GM12878 (cell line): ENCODE data around the gene GNAZ. TPM values are rescaled to one million over a fixed set of nuclear protein-coding genes. Genes with fewer than 3 reads are reported as not detected.

Experiments used
- ATAC-seq: fragments of 200-7000 bp; cut with Tn5 transposase; 3 replicates; pipeline ENCODE4 v1.9.1; 2020; ENCODE audit warnings: mild to moderate bottlenecking, moderate library complexity
- BruUV-seq: library from RNA; stranded (reverse); fragments of 400-500 nt; replicated peaks from 2 replicates; lab custom pipeline; 2021; lab: Mats Ljungman, UMichigan
- CTCF ChIA-PET: fragments of 300-600 bp; sonication (Branson Sonifier 250); formaldehyde crosslinking; extraction: SDS; loops from one replicate; lab custom pipeline; 2021; ENCODE audit warnings: inconsistent platforms; lab: Yijun Ruan, JAX
- POLR2A ChIA-PET: fragments of 350-600 bp; formaldehyde crosslinking; extraction: SDS; loops from one replicate; lab custom pipeline; 2021; ENCODE audit warnings: inconsistent platforms; lab: Charles Lee
- RAD21 ChIA-PET: fragments of 300-600 bp; sonication (Branson Sonifier 250); formaldehyde crosslinking; loops from one replicate; lab custom pipeline; 2023; ENCODE audit warnings: antibody characterized with exemption; ENCODE audit not compliant: unreplicated experiment; lab: Charles Lee
- SMC1A ChIA-PET: fragments of 300-600 bp; sonication (Branson Sonifier 250); formaldehyde crosslinking; loops from one replicate; lab custom pipeline; 2023; ENCODE audit not compliant: unreplicated experiment, uncharacterized antibody; lab: Charles Lee
- DNase-seq: peaks from one replicate; pipeline ENCODE4 v3.0.0-alpha.2; 2011; ENCODE audit warnings: low read depth, low spot score
- FAIRE-seq: peaks from 3 replicates; lab custom pipeline; 2011; peaks lifted over from hg19 to GRCh38; lab: Jason Lieb, UNC
- H2AFZ ChIP-seq: 2 replicates; pipeline ENCODE4 v1.6.0; 2011; ENCODE audit warnings: low read depth, low read length, control low read depth; ENCODE audit not compliant: control insufficient read depth
- H3K27ac ChIP-seq: 2 replicates; pipeline ENCODE4 v1.5.1; 2011; ENCODE audit warnings: control low read depth; ENCODE audit not compliant: control insufficient read depth, insufficient read depth
- H3K27me3 ChIP-seq, 2 experiments: replicated peaks in 1 of 2; 2 replicates each; pipeline versions ENCODE4 v1.6.0 to v1.6.1; 2011; ENCODE audit warnings: low read length in 1 of 2; ENCODE audit not compliant: control insufficient read depth in 2 of 2, insufficient read depth in 2 of 2
- H3K36me3 ChIP-seq, 2 experiments: 2 replicates each; pipeline ENCODE4 v1.5.1; 2011; ENCODE audit warnings: low read length in 1 of 2; ENCODE audit not compliant: control insufficient read depth in 2 of 2, insufficient read depth in 2 of 2
- H3K4me1 ChIP-seq: 2 replicates; pipeline ENCODE4 v1.6.1; 2011; ENCODE audit warnings: mild to moderate bottlenecking, low read length, moderate library complexity, mixed read lengths; ENCODE audit not compliant: control insufficient read depth, insufficient read depth
- H3K4me2 ChIP-seq: 2 replicates; pipeline ENCODE4 v1.6.0; 2011; ENCODE audit warnings: control low read depth; ENCODE audit not compliant: control insufficient read depth, insufficient read depth
- H3K4me3 ChIP-seq: fragments of 200-600 bp; sonication (generic); 2 replicates; pipeline ENCODE4 v1.5.1; 2016
- H3K79me2 ChIP-seq: 2 replicates; pipeline ENCODE4 v1.6.0; 2011; ENCODE audit warnings: low read length; ENCODE audit not compliant: control insufficient read depth, insufficient read depth
- H3K9ac ChIP-seq: 2 replicates; pipeline ENCODE4 v1.8.0; 2011; ENCODE audit warnings: low read length, control low read depth, mixed read lengths; ENCODE audit not compliant: control insufficient read depth, insufficient read depth
- H3K9me3 ChIP-seq: replicated peaks from 3 replicates; pipeline ENCODE4 v1.5.1; 2011; ENCODE audit warnings: mild to moderate bottlenecking, low read length; ENCODE audit not compliant: control insufficient read depth, insufficient read depth
- H4K20me1 ChIP-seq: 2 replicates; pipeline ENCODE4 v1.6.0; 2011; ENCODE audit not compliant: control insufficient read depth, insufficient read depth
- BCL3 ChIP-seq: IDR thresholded peaks from 2 replicates; pipeline ENCODE4 v1.6.1; 2011; ENCODE audit warnings: borderline replicate concordance, low read depth, mild to moderate bottlenecking, moderate library complexity, low read length; ENCODE audit not compliant: insufficient read depth, poor library complexity, severe bottlenecking
- BMI1 ChIP-seq: fragments of 450-650 bp; IDR thresholded peaks from 2 replicates; pipeline ENCODE4 v1.6.1; 2016; ENCODE audit warnings: mild to moderate bottlenecking, moderate library complexity, borderline replicate concordance
- CHD2 ChIP-seq: IDR thresholded peaks from 2 replicates; pipeline ENCODE4 v1.6.1; 2011; ENCODE audit warnings: low read depth, low read length, improper control_type of control experiment, borderline replicate concordance
- HDAC6 ChIP-seq: fragments of 200-600 bp; sonication (generic); IDR thresholded peaks from one replicate; pipeline ENCODE4 v1.8.0; 2017; ENCODE audit warnings: antibody characterized with exemption; ENCODE audit not compliant: unreplicated experiment
- HDGF ChIP-seq: fragments of 450-650 bp; IDR thresholded peaks from 2 replicates; pipeline ENCODE4 v1.6.1; 2016; ENCODE audit warnings: antibody characterized with exemption
- IKZF1 ChIP-seq: fragments of 450-650 bp; conservative IDR thresholded peaks from 2 replicates; pipeline ENCODE4 v1.6.1; 2017; ENCODE audit warnings: antibody characterized with exemption, mild to moderate bottlenecking
- JUNB ChIP-seq: IDR thresholded peaks from 2 replicates; pipeline ENCODE4 v1.6.1; 2016; ENCODE audit warnings: antibody characterized with exemption, mild to moderate bottlenecking
- MEF2B ChIP-seq: fragments of 450-650 bp; IDR thresholded peaks from 2 replicates; pipeline ENCODE4 v1.6.1; 2018; ENCODE audit warnings: mild to moderate bottlenecking, moderate library complexity; ENCODE audit not compliant: partially characterized antibody, poor library complexity, severe bottlenecking
- RB1 ChIP-seq: fragments of 450-650 bp; formaldehyde crosslinking; IDR thresholded peaks from 2 replicates; pipeline ENCODE4 v1.6.1; 2017; ENCODE audit warnings: mild to moderate bottlenecking, borderline replicate concordance
- REST ChIP-seq: IDR thresholded peaks from 2 replicates; pipeline ENCODE4 v1.6.1; 2012; ENCODE audit warnings: mild to moderate bottlenecking, low read depth, low read length
- SUPT20H ChIP-seq: IDR thresholded peaks from 2 replicates; pipeline ENCODE4 v1.6.1; 2011; ENCODE audit warnings: low read depth, mild to moderate bottlenecking, low read length, moderate library complexity, borderline replicate concordance; ENCODE audit not compliant: control insufficient read depth
- USF1 ChIP-seq: IDR thresholded peaks from 2 replicates; pipeline ENCODE4 v1.6.1; 2011; ENCODE audit warnings: borderline replicate concordance, low read depth, mild to moderate bottlenecking, moderate library complexity, mixed read lengths, low read length; ENCODE audit not compliant: insufficient read depth; ENCODE audit errors: extremely low read length
- WRNIP1 ChIP-seq: IDR thresholded peaks from 2 replicates; pipeline ENCODE4 v1.6.1; 2011; ENCODE audit warnings: low read depth, low read length, improper control_type of control experiment, borderline replicate concordance
- ZBTB4 ChIP-seq: fragments of 450-650 bp; formaldehyde crosslinking; IDR thresholded peaks from 2 replicates; pipeline ENCODE4 v1.4.0; 2022; ENCODE audit warnings: mild to moderate bottlenecking, moderate library complexity
- WGBS: methylation state at CpG from one replicate; pipeline ENCODE4 v1.1.6; 2016; ENCODE audit warnings: low lambda C conversion rate; ENCODE audit not compliant: insufficient replicate concordance, insufficient coverage; ENCODE audit errors: missing lambda C conversion rate; 5-methylcytosine and 5-hydroxymethylcytosine counted together
- in situ Hi-C: fragments of 300-500 bp; cut with MboI; formaldehyde crosslinking; loops from 9 replicates; pipeline ENCODE4 v1.14.3; 2018; ENCODE audit warnings: mixed read lengths
- intact Hi-C: fragments of 100-400 bp; cut with micrococcal nuclease; formaldehyde crosslinking; loops from one replicate; pipeline ENCODE4 v1.14.2; 2022; ENCODE audit not compliant: unreplicated experiment
- polyA plus RNA-seq, 11 experiments: library from polyadenylated mRNA; depleted of rRNA in 4 of 11; unstranded in 6 of 11; stranded (reverse) in 5 of 11; fragments of >200 nt; fragmentation: Nextera tagmentation in 4 of 11; fragmentation: Illumina TruSeq in 1 of 11; extraction: Ambion mirVana in 4 of 11; extraction: Trizol in 1 of 11; gene quantifications; 1 replicate in 1 of 11; 2 replicates in 10 of 11; pipeline versions ENCODE4 v1.2.1 to v1.2.3, GENCODE V29; 2011 to 2016; ENCODE audit warnings: inconsistent platforms in 2 of 11, missing spikeins in 2 of 11, low read depth in 1 of 11
- total RNA-seq, 4 experiments: library from RNA; depleted of rRNA in 3 of 4; stranded (reverse); fragments of >200 nt in 3 of 4; fragmentation: Illumina TruSeq in 1 of 4; extraction: Trizol in 1 of 4; gene quantifications; 2 replicates each; pipeline versions ENCODE4 v1.2.1 to v1.2.3, GENCODE V29; 2013 to 2021
- TF ChIP-seq, protein P1 (sequence below): IDR thresholded peaks from 2 replicates; pipeline ENCODE4 v1.6.1; 2012; ENCODE audit warnings: low read depth, low read length, improper control_type of control experiment

GNAZ gene
- total and polyA plus RNA-seq, 10 of the 15 experiments (the other 5 are each of a cell fraction or from before 2014, with no cell fraction given): 0.09 to 1.0 (median 0.44) TPM; not detected in 1

DNA sequence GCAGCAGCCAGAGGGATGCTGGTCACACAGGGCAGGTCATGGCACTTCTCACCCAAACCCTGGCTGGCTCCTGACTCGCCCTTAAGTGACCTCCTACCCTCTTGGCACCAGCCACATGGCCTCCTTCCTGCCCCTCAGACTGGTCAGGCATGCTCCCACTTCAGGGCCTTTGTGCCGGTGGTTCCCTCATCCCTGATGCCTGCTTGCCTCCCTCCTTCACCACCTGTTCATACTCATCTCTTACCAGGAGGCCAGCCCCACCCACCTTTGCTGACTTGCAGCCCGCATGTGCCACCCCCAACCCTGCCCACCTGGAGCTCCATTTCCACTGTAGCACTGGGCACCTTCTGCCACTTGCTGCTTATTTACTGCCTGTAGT, 20.1 kb downstream of the GNAZ start:
- no peak for ATAC-seq
- no peak overlapping the region for H3K4me3 ChIP-seq
- no peak overlapping the region for H2AFZ ChIP-seq
- RAD21 ChIA-PET: no interaction called here
- no peaks in the 10 kb centered on the region for H3K4me1 ChIP-seq
- POLR2A ChIA-PET: no interaction called here
- no peak overlapping the region for H3K27ac ChIP-seq
- BruUV-seq: no TSS peak
- intact Hi-C loops (no loop called here), in situ Hi-C loops (no loop called here)
- H3K27me3 ChIP-seq: no peaks in the 10 kb centered on the region
- no peak overlapping the region for H3K4me2 ChIP-seq
- FAIRE-seq: no peak
- no peak overlapping the region for H3K9ac ChIP-seq
- H4K20me1 ChIP-seq: no peaks in the 10 kb centered on the region
- DNase-seq: no peak
- SMC1A ChIA-PET: no interaction called here
- no peaks in the 10 kb centered on the region for H3K9me3 ChIP-seq
- CTCF ChIA-PET: no interaction called here
- H3K79me2 ChIP-seq: no peaks in the 10 kb centered on the region
- WGBS: 7% methylated on average over 3 of the region's 3 CpGs
- no peaks in the 10 kb centered on the region for H3K36me3 ChIP-seq
- TF ChIP-seq BCL3 (no peak), HDAC6 (no peak), SUPT20H (no peak), HDGF (no peak), IKZF1 (no peak), CHD2 (no peak), RB1 (no peak), WRNIP1 (no peak), MEF2B (no peak), BMI1 (no peak), JUNB (no peak), USF1 (no peak), REST (no peak), ZBTB4 (CRISPR knock-in tag) (no peak)
- TF ChIP-seq, protein P1, sequence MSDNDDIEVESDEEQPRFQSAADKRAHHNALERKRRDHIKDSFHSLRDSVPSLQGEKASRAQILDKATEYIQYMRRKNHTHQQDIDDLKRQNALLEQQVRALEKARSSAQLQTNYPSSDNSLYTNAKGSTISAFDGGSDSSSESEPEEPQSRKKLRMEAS: no peak
